Breast epithelium (tissue), 3 donors: ENCODE measurements around the gene PCCB.

Experiments used
- POLR2A ChIP-seq: fragments of 450-650 bp; IDR thresholded peaks from one replicate; pipeline ENCODE4 v1.6.1; 2016; ENCODE audit warnings: antibody characterized with exemption, mild to moderate bottlenecking, moderate library complexity
- POLR2AphosphoS5 ChIP-seq, 3 donors: sonication (generic); formaldehyde crosslinking; IDR thresholded peaks; one replicate each; pipeline ENCODE4 v1.6.1; 2017; ENCODE audit warnings: antibody characterized with exemption in 3 of 3
- TF ChIP-seq, protein P1 (sequence below), 3 donors: fragments of 450-650 bp; IDR thresholded peaks; one replicate each; pipeline ENCODE4 v1.5.1; 2016 to 2017; ENCODE audit warnings: antibody characterized with exemption in 3 of 3, mild to moderate bottlenecking in 3 of 3, moderate library complexity in 3 of 3

DNA sequence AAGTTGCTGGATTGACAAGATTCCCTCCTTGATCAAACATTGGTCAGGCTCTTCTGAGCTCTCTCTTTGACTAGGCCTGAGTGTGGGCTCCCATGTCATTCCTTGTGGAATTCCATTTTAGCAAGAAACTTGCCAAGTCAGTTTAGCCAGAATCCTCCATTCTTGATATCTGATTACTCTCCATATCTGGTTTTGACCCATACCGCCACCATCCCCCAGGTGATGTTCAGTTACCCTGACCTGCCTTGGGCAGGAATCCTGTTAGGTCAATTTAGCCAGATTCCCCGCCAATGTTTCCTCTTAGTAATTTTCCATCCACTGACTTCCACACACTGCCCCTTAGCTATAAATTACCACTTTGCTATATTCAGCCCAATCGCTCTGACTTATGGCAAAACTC is 1.0 kb upstream of the PCCB start:
- TF ChIP-seq, protein P1, sequence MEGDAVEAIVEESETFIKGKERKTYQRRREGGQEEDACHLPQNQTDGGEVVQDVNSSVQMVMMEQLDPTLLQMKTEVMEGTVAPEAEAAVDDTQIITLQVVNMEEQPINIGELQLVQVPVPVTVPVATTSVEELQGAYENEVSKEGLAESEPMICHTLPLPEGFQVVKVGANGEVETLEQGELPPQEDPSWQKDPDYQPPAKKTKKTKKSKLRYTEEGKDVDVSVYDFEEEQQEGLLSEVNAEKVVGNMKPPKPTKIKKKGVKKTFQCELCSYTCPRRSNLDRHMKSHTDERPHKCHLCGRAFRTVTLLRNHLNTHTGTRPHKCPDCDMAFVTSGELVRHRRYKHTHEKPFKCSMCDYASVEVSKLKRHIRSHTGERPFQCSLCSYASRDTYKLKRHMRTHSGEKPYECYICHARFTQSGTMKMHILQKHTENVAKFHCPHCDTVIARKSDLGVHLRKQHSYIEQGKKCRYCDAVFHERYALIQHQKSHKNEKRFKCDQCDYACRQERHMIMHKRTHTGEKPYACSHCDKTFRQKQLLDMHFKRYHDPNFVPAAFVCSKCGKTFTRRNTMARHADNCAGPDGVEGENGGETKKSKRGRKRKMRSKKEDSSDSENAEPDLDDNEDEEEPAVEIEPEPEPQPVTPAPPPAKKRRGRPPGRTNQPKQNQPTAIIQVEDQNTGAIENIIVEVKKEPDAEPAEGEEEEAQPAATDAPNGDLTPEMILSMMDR (IDR thresholded peaks at IDR 0.05) = no peak
- TF ChIP-seq POLR2A = no peak
- TF ChIP-seq POLR2AphosphoS5 (IDR thresholded peaks at IDR 0.05) = no peak
